Hepatic stellate cell (primary cell): ENCODE results near the gene DNAH8.

ENCODE experiments used
- DNase-seq: peaks from one replicate; pipeline ENCODE4 v3.0.0; 2011; ENCODE audit warnings: low spot score

Gene DNAH8

DNA sequence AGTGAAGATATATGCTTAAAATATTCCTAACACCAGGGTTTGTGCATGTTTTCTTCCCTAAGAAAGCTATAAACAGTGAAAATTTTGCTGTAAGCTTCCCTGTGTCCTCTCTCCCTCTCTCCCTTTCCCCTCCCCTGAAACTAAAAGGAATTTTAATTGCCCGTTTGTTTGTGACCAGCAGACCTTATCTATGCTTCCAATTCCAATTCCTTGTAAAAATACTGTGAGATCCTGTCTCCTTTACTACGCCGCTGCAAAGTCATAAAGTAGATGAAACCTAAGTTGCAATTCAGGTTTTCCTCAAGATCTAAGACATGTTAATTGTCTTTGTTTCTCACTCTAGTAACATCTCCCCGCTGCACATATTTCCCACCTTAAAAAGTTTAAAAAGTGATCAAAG is 82.3 kb downstream of the DNAH8 start:
- no peak for DNase-seq

DNA sequence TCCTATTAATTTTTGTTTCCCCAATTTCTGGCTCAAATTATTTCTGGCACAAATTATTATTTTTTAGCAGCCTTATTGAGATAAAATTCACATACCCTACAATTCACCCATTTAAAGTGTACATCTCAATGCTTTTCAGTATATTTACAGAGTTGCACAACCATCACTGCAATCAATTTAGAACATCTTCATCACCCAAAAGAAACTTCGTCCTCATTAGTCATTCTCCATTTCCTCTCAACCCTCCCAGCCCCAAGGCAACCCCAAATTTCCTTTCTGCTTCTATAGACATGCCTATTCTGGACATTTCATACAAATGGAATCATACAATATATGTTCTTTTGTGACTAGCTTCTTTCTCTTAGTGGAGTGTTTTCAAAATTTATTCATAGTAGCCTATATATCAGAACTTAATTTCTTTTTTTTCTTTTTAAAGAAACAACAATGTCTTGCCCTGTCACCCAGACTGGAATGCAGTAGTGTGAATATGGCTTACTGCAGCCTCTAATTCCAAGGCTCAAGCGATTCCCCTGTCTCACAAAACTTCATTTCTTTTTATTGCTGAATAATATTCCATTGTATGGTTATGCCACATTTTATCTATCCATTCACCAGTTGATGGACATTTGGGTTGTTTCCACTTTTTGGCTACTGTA is 84.5 kb downstream of the DNAH8 start:
- no peak for DNase-seq

- no peak for DNase-seq
These were observed 86.2 kb downstream of the DNAH8 start for GRCh38 chr6:38801305-38801704.

- DNase-seq = no peak
These were observed 87.4 kb downstream of the DNAH8 start for GRCh38 chr6:38802497-38802896.

- no peak for DNase-seq
These were observed 88.0 kb downstream of the DNAH8 start for GRCh38 chr6:38803129-38803528.

DNA sequence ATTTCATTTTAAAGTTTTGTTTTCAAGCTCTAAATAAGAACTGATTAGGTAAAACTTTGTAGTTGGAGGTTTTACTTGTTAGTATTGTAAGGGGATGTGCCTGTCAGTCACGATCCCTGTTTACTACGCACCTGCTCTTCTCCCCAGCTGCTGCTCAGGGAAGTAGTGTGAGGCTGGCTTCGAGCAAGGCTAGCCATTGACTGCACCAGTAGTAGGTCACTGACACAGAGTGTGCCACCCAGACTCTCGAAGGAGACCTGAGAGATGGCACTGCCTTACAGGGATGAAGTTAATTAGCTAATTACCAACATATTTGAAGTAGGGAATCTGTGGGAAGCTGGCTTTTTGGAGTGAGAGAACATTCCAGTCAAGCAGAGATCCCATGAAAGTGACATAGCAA is 89.2 kb downstream of the DNAH8 start:
- no peak for DNase-seq

- no peak for DNase-seq
These were observed 90.1 kb downstream of the DNAH8 start for GRCh38 chr6:38805127-38805655.

DNA sequence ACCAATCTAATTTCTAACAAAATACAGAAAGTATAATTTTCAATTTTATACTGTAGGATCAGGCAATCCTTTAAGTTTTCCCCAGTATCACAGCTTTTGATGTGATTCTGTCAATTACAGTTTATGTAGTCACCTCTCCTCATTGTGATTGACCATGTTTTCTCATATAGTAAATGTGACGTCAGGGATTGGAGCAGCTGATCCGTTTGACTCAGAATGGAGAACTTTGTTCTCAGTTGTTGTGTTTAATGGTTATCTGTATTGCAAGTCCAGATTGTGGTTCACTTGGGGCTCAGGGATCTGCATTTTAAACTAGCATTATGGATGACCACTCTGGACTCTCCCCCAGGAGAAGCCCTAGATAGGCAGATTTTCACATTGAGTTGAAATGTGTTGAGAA is 90.6 kb downstream of the DNAH8 start:
- DNase-seq = no peak

- no peak for DNase-seq
These were observed 91.2 kb downstream of the DNAH8 start for GRCh38 chr6:38806271-38806670.

- no peak for DNase-seq
These were observed 91.7 kb downstream of the DNAH8 start for GRCh38 chr6:38806833-38807232.

DNA sequence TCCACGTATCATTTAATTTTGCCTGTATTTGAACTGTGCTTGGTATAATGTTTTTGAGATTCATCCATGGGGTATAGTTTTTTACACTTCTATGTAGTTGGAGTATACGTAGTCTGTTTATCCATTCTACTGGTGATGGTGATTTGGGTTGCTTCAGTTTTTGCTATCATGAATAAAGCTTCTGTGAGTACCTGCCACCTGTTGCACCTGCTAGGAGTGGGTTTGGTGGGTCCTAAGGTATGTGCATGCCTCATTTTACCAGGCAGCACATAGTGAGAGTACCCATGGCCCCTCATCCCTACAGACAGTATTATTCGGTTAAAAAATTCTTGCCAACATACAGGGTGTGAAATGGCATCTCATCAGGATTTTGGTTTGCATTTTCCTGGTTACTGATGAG is 92.9 kb downstream of the DNAH8 start:
- no peak for DNase-seq

DNA sequence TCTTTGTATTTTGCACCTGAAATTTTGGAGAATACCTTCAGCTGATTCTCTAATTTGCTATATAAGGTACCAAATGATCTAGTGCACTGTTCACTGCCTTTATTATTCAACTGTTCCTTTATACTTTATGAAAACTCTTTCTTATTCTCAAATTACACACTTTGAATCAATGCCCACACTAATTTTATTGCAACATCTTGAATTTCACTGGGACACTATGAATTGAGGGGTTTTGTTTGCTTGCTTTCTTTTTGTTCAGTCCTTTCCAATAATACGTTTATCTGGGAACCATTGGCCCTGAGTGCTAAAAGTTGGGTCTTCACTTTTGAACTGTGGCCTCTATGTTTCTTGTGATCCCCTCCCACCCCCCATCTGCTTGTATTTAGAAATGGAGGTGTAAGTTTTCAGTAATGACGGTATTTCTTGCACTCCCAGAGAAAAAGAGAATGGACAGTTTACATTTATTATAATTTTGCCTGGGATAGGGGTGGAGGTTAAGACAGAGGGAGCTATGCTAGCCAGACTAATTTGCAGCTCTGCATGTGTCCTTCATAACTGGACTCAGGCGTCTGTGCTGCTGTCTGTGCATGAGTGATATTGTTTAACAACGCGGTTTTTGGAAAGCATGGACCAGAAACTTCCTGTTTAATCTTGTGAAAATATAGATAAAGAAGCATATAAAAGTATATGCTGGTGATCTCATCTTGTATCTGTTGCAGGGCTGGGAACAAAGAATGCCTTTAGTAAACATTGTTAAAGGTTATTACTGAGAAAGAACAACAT is 98.1 kb downstream of the DNAH8 start:
- no peak for DNase-seq

GRCh38 chr6:38814761-38815160 is 99.7 kb downstream of the DNAH8 start:
- no peak for DNase-seq

DNA sequence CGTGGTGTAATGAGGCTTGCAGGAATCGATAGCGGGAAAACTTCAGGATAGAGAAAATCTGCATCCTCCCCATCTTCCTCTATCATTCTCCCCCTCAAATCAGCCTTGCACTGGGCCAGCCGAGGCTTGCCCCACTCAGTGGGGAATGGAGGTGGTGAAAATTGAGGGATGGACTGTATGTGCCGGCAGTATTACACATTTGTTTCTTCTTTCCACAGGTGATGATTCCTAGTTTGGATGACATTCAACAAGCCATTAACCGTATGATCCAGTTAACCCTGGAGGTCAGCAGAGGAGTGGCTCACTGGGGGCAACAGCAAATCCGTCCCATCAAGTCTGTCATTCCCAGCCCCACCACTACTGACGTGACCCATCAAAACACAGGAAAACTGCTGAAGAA is 100.1 kb downstream of the DNAH8 start:
- DNase-seq = no peak

GRCh38 chr6:38818691-38819090 is 103.6 kb downstream of the DNAH8 start:
- DNase-seq = no peak

GRCh38 chr6:38822963-38823362 is 107.9 kb downstream of the DNAH8 start:
- no peak for DNase-seq

DNA sequence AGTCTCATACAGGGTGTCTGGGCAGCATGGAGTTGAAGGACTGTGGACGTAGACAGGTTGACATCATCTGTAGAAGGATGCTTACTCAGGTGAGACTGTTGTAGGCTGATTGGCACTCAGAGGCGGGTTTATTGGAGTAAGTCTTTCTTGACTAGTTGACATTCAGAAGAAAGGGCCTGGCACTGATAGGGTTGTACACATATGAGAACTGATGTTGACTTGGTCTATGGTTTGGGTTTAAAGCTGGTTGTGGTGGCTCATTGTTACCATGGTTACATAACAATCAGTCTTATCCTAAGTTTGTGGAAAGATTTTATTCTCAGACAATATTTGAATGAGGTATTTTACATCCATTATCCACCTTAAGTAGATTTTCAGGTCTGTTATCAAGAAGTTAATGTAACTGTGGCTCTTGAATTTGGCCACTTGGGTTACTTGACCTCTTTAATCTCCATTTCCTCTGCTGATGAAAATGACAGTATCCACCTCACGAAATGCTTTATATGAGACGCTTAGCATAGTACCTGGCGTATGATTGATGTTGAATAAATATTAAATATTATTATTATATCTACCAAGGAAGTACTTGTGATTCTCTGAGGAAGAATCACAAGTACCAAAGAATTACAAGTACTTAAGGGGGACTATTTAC is 109.3 kb downstream of the DNAH8 start:
- DNase-seq = no peak

DNA sequence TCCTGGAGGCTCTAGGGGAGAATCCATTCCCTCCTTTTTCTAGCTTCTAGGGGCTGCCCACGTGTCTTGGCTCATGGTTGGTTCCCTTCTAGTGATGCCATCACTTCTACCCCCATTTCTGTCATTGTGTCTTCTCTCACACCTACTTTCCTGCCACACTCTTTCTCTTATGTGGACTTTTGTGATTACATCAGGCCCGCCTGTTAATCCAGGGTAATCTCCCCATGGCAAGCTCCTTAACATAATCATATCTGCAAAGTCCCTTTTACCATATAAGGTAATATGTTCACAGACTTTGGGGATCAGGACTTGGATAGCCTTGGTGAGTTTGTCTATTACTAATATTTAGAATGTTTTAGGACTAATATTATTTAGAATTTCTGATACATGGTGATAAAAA is 111.9 kb downstream of the DNAH8 start:
- DNase-seq = no peak

- no peak for DNase-seq
These were observed 116.8 kb downstream of the DNAH8 start for GRCh38 chr6:38831865-38832264.

GRCh38 chr6:38833320-38833719 is 118.2 kb downstream of the DNAH8 start:
- DNase-seq = no peak

DNA sequence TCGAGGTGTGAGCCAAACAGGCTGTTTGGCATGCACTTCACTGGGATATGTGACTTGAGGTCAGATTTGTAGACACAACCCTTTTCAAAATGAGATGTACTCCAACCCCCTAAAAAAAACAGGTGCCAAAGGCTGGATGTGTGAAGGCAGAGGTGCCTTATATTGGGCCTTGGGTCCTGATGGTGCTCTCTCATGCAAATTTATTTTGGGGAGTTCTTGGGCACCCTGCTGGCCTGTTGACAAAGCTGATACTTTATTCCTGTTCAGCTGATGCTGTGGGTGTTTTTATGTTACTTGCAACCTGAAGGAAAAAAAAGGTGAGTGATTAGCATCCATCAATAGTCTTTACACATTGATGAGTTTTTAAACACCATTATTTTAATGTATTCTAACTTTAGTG is 121.5 kb downstream of the DNAH8 start:
- DNase-seq = no peak

- DNase-seq = no peak
These were observed 122.0 kb downstream of the DNAH8 start for GRCh38 chr6:38837101-38837500.

GRCh38 chr6:38843798-38844197 is 128.7 kb downstream of the DNAH8 start:
- DNase-seq = no peak
